ENCODE data around the gene PDK1. TPM values are rescaled to one million over a fixed set of nuclear protein-coding genes. Genes with fewer than 3 reads are reported as not detected.
"Not testable (repeated sequence)": the region's sequence is repeated elsewhere in the genome, so short reads cannot be mapped to it uniquely, and the experiment has no call there.

Gene PDK1
- total RNA-seq, 1 donor: 9.2 TPM

GRCh38 chr2:172551271-172551670 lies 4.6 kb upstream of the PDK1 start:
- no peak for DNase-seq (ENCODE audit: low read depth in 2 of 3, low spot score in 2 of 3)

DNA sequence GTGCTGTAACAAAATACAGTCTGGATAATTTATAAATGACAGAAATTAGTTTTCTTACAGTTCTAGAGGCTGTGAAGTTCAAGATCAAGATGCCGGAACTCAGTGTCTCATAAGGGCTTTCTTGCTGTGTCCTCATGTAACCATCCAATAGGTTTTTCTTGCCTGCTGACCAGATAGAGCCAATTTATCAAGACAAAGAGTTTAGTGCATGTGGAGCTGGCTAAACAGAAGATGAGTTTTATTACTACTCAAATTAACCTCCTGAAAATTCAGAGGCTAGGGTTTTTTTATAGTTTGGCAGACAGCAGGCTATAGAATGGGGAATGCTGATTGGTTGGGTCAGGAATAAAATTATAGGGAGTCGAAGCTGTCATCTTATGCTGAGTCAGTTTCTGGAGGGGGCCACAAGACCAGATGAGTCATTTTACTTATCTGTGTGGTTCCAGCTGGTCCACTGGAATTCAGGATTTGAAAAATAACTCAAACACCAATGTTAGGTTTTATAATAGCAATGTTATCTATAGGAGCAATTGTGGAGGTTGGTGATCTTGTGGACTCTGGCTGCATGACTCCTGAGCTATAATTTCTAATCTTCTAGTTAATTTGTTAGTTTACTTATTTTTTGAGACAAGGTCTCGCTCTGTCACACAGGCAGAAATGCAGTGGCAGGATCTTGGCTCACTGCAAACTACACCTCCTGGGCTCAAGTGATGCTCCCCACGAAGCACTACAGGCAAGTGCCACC lies 3.2 kb upstream of the PDK1 start:
- peak in 1 of 3 donors; percentile 21 for DNase-seq (ENCODE audit: low read depth in 2 of 3, low spot score in 2 of 3)

DNA sequence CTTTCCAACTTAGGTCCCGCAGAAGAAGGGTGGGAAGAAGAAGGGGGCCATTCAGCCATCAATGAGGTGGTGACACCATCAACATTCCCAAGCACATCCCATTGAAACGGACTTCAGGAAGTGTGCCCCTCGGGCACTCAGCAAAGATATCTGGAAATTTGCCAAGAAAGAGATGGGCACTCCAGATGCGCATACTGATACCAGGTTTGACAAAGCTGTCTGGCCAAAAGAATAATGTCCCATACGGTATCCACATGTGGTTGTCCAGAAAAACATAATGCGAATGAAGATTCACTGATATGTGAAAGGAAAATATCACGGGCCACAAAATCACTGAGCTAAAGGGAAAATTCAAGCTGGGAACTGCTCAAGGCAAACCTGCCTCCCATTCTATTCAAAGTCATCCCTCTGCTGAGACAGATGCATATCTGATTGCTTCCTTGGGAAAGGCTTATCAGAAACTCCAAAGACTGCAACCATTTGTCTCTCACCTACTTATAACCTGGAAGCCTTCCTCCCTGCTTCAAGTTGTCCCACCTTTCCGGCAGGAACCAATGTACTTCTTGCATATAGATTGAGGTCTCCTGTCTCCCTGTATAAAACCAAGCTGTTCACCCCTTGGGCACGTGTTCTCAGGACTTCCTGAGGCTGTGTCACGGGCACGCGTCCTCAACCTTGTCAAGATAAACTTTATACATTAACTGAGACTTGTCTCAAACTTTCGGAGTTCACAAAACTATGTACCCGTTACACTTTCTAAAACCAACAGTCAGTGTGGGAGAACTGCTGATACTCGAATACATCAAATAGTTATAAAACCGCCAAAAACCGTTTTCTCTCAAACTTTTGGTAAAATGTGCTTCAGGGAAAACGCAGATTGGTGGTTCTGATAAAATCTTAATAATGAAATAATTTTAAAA lies 1.3 kb upstream of the PDK1 start:
- DNase-seq (ENCODE audit: low read depth in 2 of 3, low spot score in 2 of 3): no peak

DNA sequence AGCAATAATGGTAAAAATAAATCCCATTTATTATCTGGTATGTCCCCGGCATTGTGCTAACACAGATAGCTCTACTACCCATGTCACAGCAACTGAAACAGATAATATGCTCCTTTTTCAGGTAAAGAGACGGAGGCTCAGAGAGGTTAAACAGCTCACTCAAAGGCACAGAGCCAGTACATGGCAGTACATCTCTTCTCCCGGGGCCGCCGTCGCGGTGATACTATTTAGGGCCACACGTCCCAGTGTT lies 693 bp upstream of the PDK1 start:
- DNase-seq (ENCODE audit: low read depth in 2 of 3, low spot score in 2 of 3): no peak

DNA sequence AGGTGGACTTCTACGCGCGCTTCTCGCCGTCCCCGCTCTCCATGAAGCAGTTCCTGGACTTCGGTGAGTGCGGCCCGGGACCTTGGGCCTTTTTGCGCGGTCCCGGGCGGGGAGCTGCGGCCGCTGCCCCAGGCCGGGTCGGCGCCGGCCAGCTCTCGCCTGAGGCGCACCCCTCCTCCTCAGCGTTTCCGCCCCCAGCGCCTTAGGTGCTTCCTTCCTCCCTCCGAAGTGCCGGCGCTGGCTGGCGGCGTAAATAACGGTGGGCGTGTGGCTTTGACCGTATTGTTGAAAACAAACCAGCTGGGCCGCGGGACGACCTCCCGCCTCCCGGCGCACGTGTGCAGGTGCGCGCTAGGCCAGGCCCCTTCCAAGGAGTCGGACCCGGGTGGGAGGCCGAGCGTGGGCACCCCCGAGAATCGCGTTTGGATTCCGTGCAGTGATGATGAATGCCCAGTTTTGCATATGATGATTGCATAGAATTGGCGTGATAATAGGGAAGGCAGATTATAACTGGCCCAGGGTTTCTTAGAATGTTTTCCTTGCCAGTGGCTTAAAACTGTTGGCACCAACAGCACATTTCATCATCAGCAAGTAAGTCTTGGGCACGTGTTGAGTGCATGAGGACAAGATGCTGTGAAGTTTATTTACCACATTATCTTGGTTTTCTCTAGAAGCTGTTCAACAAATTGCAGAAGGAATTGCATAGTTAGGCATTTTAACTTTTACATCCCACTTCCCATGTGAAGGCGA lies 569 bp downstream of the PDK1 start:
- DNase-seq (ENCODE audit: low read depth in 2 of 3, low spot score in 2 of 3): peak; percentile 24 to 73 (median 43)

DNA sequence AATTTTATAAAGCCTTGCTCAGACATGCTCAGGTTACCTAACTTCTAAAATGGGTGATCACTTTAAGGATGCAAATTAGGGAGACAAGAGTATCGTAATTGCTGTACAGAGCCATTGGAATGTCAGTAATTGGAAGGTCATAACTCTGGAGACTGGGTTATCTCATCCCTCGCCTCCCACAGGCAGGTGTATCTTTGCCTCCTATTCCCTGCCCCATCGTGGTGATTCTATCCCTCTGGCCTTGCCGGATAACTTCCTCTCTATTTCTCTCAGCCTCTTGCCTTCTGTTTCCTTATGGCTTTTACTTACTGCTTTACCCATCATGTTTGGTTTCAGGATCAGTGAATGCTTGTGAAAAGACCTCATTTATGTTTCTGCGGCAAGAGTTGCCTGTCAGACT lies 2.5 kb downstream of the PDK1 start:
- DNase-seq (ENCODE audit: low read depth in 2 of 3, low spot score in 2 of 3): no peak

DNA sequence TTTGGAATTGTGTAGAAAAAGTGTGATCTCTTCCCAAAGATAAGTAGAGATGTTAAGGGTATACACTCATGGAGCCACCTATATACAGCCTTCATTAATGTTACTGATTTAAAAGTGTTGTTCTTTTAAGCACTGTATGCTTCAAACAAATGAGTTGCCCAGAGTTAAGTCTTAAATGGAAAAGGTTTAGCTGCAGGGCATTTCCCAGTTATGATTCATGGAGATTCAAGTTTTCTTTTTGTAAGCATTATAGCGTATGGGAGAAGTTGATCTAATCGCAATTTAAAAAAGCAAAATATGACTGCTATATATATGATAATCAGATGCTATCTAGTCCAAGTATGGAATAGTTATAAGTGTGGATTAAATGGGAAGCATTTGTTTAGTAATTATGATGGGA lies 4.8 kb downstream of the PDK1 start:
- no peak for DNase-seq (ENCODE audit: low read depth in 2 of 3, low spot score in 2 of 3)

GRCh38 chr2:172561270-172561669 lies 5.4 kb downstream of the PDK1 start:
- no peak for DNase-seq (ENCODE audit: low read depth in 2 of 3, low spot score in 2 of 3)

GRCh38 chr2:172562298-172562697 lies 6.4 kb downstream of the PDK1 start:
- no peak for DNase-seq (ENCODE audit: low read depth in 2 of 3, low spot score in 2 of 3)

DNA sequence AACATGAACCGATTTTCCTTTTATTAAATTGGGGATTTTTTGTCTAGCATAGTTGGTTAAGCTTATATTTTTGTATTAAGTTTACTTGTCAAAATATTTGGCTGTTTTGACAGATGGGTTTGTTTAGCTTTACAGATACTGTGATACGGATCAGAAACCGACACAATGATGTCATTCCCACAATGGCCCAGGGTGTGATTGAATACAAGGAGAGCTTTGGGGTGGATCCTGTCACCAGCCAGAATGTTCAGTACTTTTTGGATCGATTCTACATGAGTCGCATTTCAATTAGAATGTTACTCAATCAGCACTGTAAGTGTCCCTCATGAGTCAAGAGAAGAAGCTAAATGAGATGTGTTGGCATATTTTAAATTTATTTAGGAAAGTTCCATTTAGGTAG lies 8.5 kb downstream of the PDK1 start:
- DNase-seq (ENCODE audit: low read depth in 2 of 3, low spot score in 2 of 3): no peak

DNA sequence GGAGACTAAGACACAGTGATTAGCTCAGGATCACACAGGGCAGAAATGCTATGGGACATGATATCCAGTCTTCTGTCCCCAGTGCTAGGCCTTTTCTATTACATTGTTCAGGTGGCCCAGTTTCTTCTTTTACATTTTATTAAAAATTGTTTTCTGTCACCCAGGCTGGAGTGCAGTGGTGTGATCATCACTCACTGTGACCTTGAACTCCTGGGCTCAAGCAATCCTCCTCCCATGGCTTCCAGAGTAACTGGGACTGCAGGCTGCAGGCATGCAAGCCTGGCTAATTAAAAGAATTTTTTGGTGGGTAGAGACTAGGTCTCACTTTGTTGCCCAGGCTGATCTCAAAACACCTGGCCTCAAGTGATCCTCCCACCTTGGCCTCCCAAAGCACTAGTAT lies 15.4 kb downstream of the PDK1 start:
- no peak for DNase-seq (ENCODE audit: low read depth in 2 of 3, low spot score in 2 of 3)

DNA sequence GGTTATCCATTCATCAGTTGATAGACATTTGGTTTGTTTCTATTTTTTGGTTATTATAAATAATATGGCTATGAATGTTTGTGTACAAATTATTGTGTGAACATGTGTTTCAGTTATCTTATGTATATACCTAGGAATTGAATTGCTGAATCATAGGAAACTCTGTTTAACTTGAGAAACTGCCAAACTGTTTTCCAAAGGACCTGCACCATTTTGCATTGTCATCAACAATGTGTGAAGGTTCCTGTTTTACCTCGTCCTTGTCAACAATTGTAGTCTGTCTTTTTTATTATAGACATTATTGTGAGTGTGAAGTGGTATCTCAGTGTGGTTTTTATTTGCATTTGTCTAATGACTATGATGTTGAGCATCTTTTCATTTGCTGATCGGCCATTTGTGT lies 17.1 kb downstream of the PDK1 start:
- DNase-seq (ENCODE audit: low read depth in 2 of 3, low spot score in 2 of 3): peak in 1 of 3 donors; percentile 37

GRCh38 chr2:172574965-172575364 lies 19.1 kb downstream of the PDK1 start:
- peak in 1 of 3 donors; percentile 29 for DNase-seq (ENCODE audit: low read depth in 2 of 3, low spot score in 2 of 3)

GRCh38 chr2:172578054-172578453 lies 22.2 kb downstream of the PDK1 start:
- DNase-seq (ENCODE audit: low read depth in 2 of 3, low spot score in 2 of 3): peak in 1 of 3 donors; percentile 28

DNA sequence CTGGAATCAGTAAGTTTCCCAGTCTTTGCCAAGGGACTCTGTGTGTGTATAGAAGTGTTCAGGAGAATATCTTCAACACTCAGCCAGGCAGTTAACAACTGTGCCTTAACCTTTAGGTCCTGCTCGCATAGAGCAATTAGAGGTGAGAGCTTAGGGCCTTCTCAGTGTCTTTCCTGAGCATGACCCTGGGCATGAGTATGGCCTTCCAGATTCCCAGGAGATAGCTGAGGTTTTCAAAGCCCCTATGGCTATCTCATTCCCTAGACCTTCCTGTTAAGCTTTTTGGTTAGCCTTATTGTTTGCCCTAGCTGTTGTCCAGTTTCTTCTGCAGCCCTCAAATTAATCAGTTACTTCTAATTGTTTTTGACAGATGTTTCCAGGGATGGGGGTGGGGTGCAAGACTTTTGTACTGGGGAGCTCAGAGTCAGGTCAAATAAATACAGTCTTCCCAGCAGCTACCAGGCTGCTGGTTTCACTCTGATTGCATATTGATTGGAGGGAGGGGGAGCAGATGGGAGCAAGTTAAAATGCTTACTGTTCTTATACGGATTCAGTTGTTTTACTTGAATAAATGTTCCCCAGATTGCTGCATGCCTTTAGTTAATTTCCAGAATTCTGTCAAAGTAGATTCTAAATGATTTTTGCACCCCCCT lies 23.1 kb downstream of the PDK1 start:
- DNase-seq (ENCODE audit: low read depth in 2 of 3, low spot score in 2 of 3): no peak

- no peak for DNase-seq (ENCODE audit: low read depth in 2 of 3, low spot score in 2 of 3)
Measured at GRCh38 chr2:172580544-172580943, 24.7 kb downstream of the PDK1 start.

DNA sequence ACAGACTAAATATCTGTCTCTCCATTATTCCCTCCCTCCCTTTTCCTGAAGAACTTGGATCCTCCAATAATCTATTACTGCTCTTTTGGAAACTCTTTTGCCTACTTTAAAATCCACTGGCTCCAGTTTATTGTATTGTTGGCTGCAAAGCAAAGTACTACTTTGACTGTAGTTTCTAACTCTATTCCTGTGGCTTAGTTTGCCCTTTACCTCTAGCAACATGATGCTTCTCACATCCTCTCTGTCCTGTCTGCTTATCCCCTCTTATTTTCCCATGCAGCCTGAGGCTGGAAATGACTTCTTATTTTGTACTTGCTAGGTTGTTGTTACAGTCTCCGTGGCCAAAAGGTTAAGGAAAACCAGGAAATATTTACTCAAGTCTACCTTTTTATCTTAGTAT lies 26.8 kb downstream of the PDK1 start:
- DNase-seq (ENCODE audit: low read depth in 2 of 3, low spot score in 2 of 3): no peak

GRCh38 chr2:172586245-172586891 lies 30.5 kb downstream of the PDK1 start:
- DNase-seq (ENCODE audit: low read depth in 2 of 3, low spot score in 2 of 3): peak in 2 of 3 donors; percentile 10 to 51

GRCh38 chr2:172587231-172587630 lies 31.3 kb downstream of the PDK1 start:
- not testable (repeated sequence) for DNase-seq (ENCODE audit: low read depth in 2 of 3, low spot score in 2 of 3)

DNA sequence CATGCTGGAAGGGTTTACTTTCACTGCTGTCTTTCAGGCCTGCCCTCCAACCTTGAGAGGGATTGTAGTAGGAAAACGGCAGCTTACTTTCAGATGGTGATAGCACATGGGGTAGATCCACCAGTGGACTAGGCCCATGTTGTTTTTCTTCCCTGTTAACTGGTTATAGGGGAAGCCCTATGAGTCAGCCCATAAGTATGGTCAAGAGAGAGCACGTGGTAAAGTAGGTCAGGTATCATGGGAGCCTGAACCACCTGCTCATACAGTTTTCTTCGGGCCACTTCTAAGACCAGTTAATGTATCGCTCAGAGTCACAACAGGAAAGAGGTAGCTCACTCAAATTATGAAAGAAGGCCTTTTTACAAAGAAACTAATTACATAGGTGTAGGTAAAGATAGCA lies 33.0 kb downstream of the PDK1 start:
- DNase-seq (ENCODE audit: low read depth in 2 of 3, low spot score in 2 of 3): no peak

Data from hematopoietic multipotent progenitor cell (in vitro differentiated cells).